PC-3 (cell line): ENCODE results near the gene RELA. TPM values are rescaled to one million over a fixed set of nuclear protein-coding genes. Genes with fewer than 3 reads are reported as not detected.

Experiments
- ATAC-seq: fragments of 200-7000 bp; cut with Tn5 transposase; 2 replicates; pipeline ENCODE4 v1.9.1; 2020; ENCODE audit warnings: mild to moderate bottlenecking, moderate library complexity
- BruUV-seq: library from RNA; stranded (reverse); fragments of 400-500 nt; replicated peaks from 2 replicates; lab custom pipeline; 2021; lab: Mats Ljungman, UMichigan
- CTCF ChIA-PET: fragments of 300-600 bp; sonication (Branson Sonifier 250); formaldehyde crosslinking; loops from one replicate; lab custom pipeline; 2022; ENCODE audit warnings: antibody characterized with exemption; lab: Charles Lee
- POLR2A ChIA-PET: fragments of 300-600 bp; sonication (Branson Sonifier 250); formaldehyde crosslinking; loops from one replicate; lab custom pipeline; 2022; ENCODE audit warnings: antibody characterized with exemption; ENCODE audit not compliant: unreplicated experiment; lab: Charles Lee
- DNase-seq: peaks from one replicate; pipeline ENCODE4 v3.0.0-alpha.2; 2015
- H2AFZ ChIP-seq: fragments of 300-600 bp; sonication (generic); 2 replicates; pipeline ENCODE4 v1.6.0; 2016; ENCODE audit warnings: antibody characterized with exemption, low read length
- H3F3A ChIP-seq: fragments of 300-600 bp; sonication (generic); one replicate; pipeline ENCODE4 v1.6.0; 2017; ENCODE audit warnings: antibody characterized with exemption, low read length, control low read depth, mild to moderate bottlenecking; ENCODE audit not compliant: unreplicated experiment
- H3K27ac ChIP-seq: fragments of 300-600 bp; sonication (generic); 2 replicates; pipeline ENCODE4 v1.5.1; 2016; ENCODE audit warnings: mild to moderate bottlenecking, low read length
- H3K27me3 ChIP-seq: fragments of 300-600 bp; sonication (generic); 2 replicates; pipeline ENCODE4 v1.6.1; 2016; ENCODE audit warnings: low read length, mixed read lengths
- H3K36me3 ChIP-seq: fragments of 300-600 bp; sonication (generic); 2 replicates; pipeline ENCODE4 v1.6.1; 2016; ENCODE audit warnings: low read depth, mixed run types, low read length, mixed read lengths
- H3K4me1 ChIP-seq: fragments of 300-600 bp; sonication (generic); 2 replicates; pipeline ENCODE4 v1.5.1; 2016; ENCODE audit warnings: low read length; ENCODE audit not compliant: insufficient read depth
- H3K4me2 ChIP-seq: fragments of 300-600 bp; sonication (generic); 2 replicates; pipeline ENCODE4 v1.6.0; 2016; ENCODE audit warnings: low read length
- H3K4me3 ChIP-seq: fragments of 300-600 bp; sonication (generic); 2 replicates; pipeline ENCODE4 v1.5.1; 2016; ENCODE audit warnings: mild to moderate bottlenecking, low read length, mixed read lengths
- H3K79me2 ChIP-seq: fragments of 300-600 bp; sonication (generic); 2 replicates; pipeline ENCODE4 v1.6.1; 2017; ENCODE audit warnings: low read length, mixed read lengths
- H3K9ac ChIP-seq: fragments of 300-600 bp; sonication (generic); 2 replicates; pipeline ENCODE4 v1.6.0; 2016; ENCODE audit warnings: mild to moderate bottlenecking, low read length
- H3K9me2 ChIP-seq: fragments of 300-600 bp; sonication (generic); replicated peaks from 2 replicates; pipeline ENCODE4 v1.6.1; 2016; ENCODE audit warnings: mixed run types, low read length, mixed read lengths
- H3K9me3 ChIP-seq: fragments of 300-600 bp; sonication (generic); 2 replicates; pipeline ENCODE4 v1.6.1; 2016; ENCODE audit warnings: low read length, mixed read lengths
- H4K20me1 ChIP-seq: fragments of 300-600 bp; sonication (generic); 2 replicates; pipeline ENCODE4 v1.6.1; 2016; ENCODE audit warnings: low read length, mixed read lengths
- EZH2 ChIP-seq: fragments of 300-600 bp; sonication (generic); IDR thresholded peaks from one replicate; pipeline ENCODE4 v1.6.1; 2017; ENCODE audit warnings: antibody characterized with exemption, mild to moderate bottlenecking, low read length; ENCODE audit not compliant: unreplicated experiment
- EZH2phosphoT487 ChIP-seq: fragments of 300-600 bp; sonication (generic); IDR thresholded peaks from 2 replicates; pipeline ENCODE4 v1.6.1; 2018; ENCODE audit warnings: mild to moderate bottlenecking, antibody characterized with exemption, low read length, borderline replicate concordance
- intact Hi-C: fragments of 100-400 bp; cut with micrococcal nuclease; formaldehyde crosslinking; loops from 2 replicates; pipeline ENCODE4 v1.9.0; 2023
- microRNA-seq: library from miRNA; unstranded; fragments of <30 nt; microRNA quantifications from one replicate; pipeline ENCODE4 v1.1.0, GENCODE V29; 2020; ENCODE audit not compliant: unreplicated experiment
- total RNA-seq: library from RNA; depleted of rRNA; stranded (reverse); fragments of >200 nt; gene quantifications from 2 replicates; pipeline ENCODE4 v1.2.3, GENCODE V29; 2014; rRNA removed
- TF ChIP-seq, protein P1 (sequence below): fragments of 300-600 bp; sonication (generic); conservative IDR thresholded peaks from 2 replicates; pipeline ENCODE4 v1.5.1; 2017; ENCODE audit warnings: antibody characterized with exemption, low read depth, mild to moderate bottlenecking, low read length

Gene RELA
- total RNA-seq, 1 experiment from 2014 or later, result 84.2 TPM

DNA sequence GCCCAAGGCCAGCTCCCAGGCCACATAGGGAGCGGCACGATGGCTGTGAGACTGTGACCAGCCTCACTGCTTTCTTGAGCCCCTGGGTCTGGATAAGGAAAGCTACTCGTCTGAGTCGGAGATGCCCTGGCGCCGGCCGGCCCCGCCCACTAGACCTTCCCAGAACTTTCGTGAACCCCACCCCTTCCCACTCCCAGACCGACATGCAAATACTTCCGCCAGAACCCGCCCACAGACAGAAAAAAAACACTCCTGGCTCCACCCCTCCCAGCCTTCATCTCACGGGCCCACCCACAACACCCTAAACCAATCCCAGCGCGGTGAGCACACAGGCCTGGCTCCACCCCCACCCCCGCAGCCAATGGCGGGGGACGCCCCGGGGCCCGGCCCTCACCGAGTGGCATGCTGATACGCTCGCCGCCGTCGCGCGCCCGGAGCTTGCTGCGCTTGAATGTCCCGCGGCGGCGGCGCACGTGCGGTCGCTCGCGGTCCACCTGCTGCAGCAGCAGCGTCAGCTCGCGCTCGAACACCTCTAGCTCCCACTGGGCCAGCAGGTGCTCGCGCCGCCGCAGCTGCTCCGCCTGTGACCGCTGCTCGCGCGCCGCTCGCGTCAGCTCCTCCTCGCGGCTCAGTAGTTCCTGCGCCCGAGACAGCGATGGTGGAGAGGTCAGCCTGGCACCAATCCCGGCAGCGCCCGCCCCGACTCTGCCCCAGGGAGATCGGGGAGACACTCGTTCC is 55.7 kb downstream of the RELA start:
- TF ChIP-seq EZH2 (no peak), EZH2phosphoT487 (no peak)
- TF ChIP-seq, protein P1, sequence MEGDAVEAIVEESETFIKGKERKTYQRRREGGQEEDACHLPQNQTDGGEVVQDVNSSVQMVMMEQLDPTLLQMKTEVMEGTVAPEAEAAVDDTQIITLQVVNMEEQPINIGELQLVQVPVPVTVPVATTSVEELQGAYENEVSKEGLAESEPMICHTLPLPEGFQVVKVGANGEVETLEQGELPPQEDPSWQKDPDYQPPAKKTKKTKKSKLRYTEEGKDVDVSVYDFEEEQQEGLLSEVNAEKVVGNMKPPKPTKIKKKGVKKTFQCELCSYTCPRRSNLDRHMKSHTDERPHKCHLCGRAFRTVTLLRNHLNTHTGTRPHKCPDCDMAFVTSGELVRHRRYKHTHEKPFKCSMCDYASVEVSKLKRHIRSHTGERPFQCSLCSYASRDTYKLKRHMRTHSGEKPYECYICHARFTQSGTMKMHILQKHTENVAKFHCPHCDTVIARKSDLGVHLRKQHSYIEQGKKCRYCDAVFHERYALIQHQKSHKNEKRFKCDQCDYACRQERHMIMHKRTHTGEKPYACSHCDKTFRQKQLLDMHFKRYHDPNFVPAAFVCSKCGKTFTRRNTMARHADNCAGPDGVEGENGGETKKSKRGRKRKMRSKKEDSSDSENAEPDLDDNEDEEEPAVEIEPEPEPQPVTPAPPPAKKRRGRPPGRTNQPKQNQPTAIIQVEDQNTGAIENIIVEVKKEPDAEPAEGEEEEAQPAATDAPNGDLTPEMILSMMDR, result no peak
- intact Hi-C loops, result no loop called here
- POLR2A ChIA-PET, result no interaction called here
- H2AFZ ChIP-seq, result no peak overlapping the region
- no peak overlapping the region for H3K4me2 ChIP-seq
- no peak overlapping the region for H3K4me3 ChIP-seq
- H3K27me3 ChIP-seq, result no peaks in the 10 kb centered on the region
- no peak for ATAC-seq
- no peaks in the 10 kb centered on the region for H3K9me2 ChIP-seq
- H3K36me3 ChIP-seq, result peaks cover 21% of the 10 kb centered on the region
- no peaks in the 10 kb centered on the region for H3K9me3 ChIP-seq
- peaks cover 12% of the 10 kb centered on the region for H3K4me1 ChIP-seq
- CTCF ChIA-PET, result no interaction called here
- H3K9ac ChIP-seq, result no peak overlapping the region
- no peaks in the 10 kb centered on the region; the same call in 1 of the 2 replicates for H4K20me1 ChIP-seq
- BruUV-seq, result no TSS peak
- H3F3A ChIP-seq, result no peaks in the 10 kb centered on the region
- no peak overlapping the region for H3K27ac ChIP-seq
- peaks cover 24% of the 10 kb centered on the region for H3K79me2 ChIP-seq
- DNase-seq, result no peak

GRCh38 chr11:65604258-65604657 is 58.5 kb downstream of the RELA start:
- TF ChIP-seq EZH2, result no peak
- TF ChIP-seq, protein P1, result no peak
- TF ChIP-seq EZH2phosphoT487, result no peak
- Histone ChIP-seq H3K9me2 (no peaks in the 10 kb centered on the region), H3K4me2 (no peak overlapping the region), H3K4me1 (no peaks in the 10 kb centered on the region), H3K4me3 (no peak overlapping the region), H3K27me3 (no peaks in the 10 kb centered on the region), H3K9ac (no peak overlapping the region), H3K27ac (no peak overlapping the region), H3K79me2 (no peaks in the 10 kb centered on the region), H3K9me3 (no peaks in the 10 kb centered on the region), H3F3A (no peaks in the 10 kb centered on the region), H4K20me1 (no peaks in the 10 kb centered on the region), H2AFZ (no peak overlapping the region), H3K36me3 (peaks cover 17% of the 10 kb centered on the region)
- no TSS peak for BruUV-seq
- ChIA-PET CTCF (interaction anchor here (0.6 kb wide), 1 partner anchor 12 kb away, joined by 8 read pairs; no protein-coding TSS in a partner anchor), POLR2A (no interaction called here)
- intact Hi-C loops, result no loop called here
- no peak for DNase-seq
- ATAC-seq, result no peak

Small RNA genes within 50 kb of the gene (microRNA-seq; reads per million reads assigned to microRNA genes)
- gene MIR4489 (0.75 reads per million), gene MIR4690 (1.0 reads per million)

Other genes starting within 250 kb of the RELA start
- 47.9 and 96.6 TPM in 2 replicates for gene NEAT1, start 240.1 kb downstream of the RELA start, total RNA-seq
- 1,345 and 2,062 TPM in 2 replicates for gene MALAT1, start 163.9 kb downstream of the RELA start, total RNA-seq
- 201 and 262 TPM in 2 replicates for gene SCYL1, start 137.8 kb downstream of the RELA start, total RNA-seq
- 197 and 233 TPM in 2 replicates for gene LTBP3, start 104.6 kb downstream of the RELA start, total RNA-seq
- 126 and 206 TPM in 2 replicates for gene ZNRD2, start 92.4 kb downstream of the RELA start, total RNA-seq
- 76.3 and 87.7 TPM in 2 replicates for gene FAM89B, start 90.4 kb downstream of the RELA start, total RNA-seq
- gene EHBP1L1, start 86.9 kb downstream of the RELA start, total RNA-seq, result 126 and 200 TPM in 2 replicates
- gene KCNK7, start 67.1 kb downstream of the RELA start, total RNA-seq, result 0.58 and 0.69 TPM in 2 replicates
- 80.1 and 106 TPM in 2 replicates for gene MAP3K11, start 48.7 kb downstream of the RELA start, total RNA-seq
- 53.6 and 69.9 TPM in 2 replicates for gene PCNX3, start 47.1 kb downstream of the RELA start, total RNA-seq
- gene SIPA1, start 24.8 kb downstream of the RELA start, total RNA-seq, result 113 and 161 TPM in 2 replicates
- 74.9 and 83.9 TPM in 2 replicates for gene KAT5, start 49.3 kb upstream of the RELA start, total RNA-seq
- 96.2 and 172 TPM in 2 replicates for gene RNASEH2C, start 57.9 kb upstream of the RELA start, total RNA-seq
- 24.2 and 31.4 TPM in 2 replicates for gene AP5B1, start 118.1 kb upstream of the RELA start, total RNA-seq
- 17.1 and 18.1 TPM in 2 replicates for gene OVOL1, start 124.1 kb upstream of the RELA start, total RNA-seq
- gene SNX32, start 171.0 kb upstream of the RELA start, total RNA-seq, result not detected in 2 replicates
- 2,710 and 3,139 TPM in 2 replicates for gene CFL1, start 195.3 kb upstream of the RELA start, total RNA-seq
- gene MUS81, start 197.5 kb upstream of the RELA start, total RNA-seq, result 82.0 and 94.6 TPM in 2 replicates
- gene EFEMP2, start 209.9 kb upstream of the RELA start, total RNA-seq, result 2.6 and 4.5 TPM in 2 replicates
- 0.11 TPM in 1 of 2 replicates, not detected in the other for gene CTSW, start 216.9 kb upstream of the RELA start, total RNA-seq
- 221 TPM in 2 replicates for gene FIBP, start 225.6 kb upstream of the RELA start, total RNA-seq
- gene CCDC85B, start 227.8 kb upstream of the RELA start, total RNA-seq, result 207 and 280 TPM in 2 replicates
- 656 and 851 TPM in 2 replicates for gene FOSL1, start 237.5 kb upstream of the RELA start, total RNA-seq